NCI-H1436 treated with DMSO at 0.1 percent for 48 hours (cell line): ENCODE measurements around the gene SMURF1.

Experiments
- DNase-seq: peaks from one replicate; lab custom pipeline; 2025; lab: John Stamatoyannopoulos, UW

The SMURF1 gene

GRCh38 chr7:99141841-99142726 lies 1.8 kb downstream of the SMURF1 start:
- no peak for DNase-seq

- no peak for DNase-seq
Observed at GRCh38 chr7:99141334-99141733, 2.6 kb downstream of the SMURF1 start.

GRCh38 chr7:99140813-99141212 lies 3.1 kb downstream of the SMURF1 start:
- DNase-seq: no peak

- DNase-seq: no peak
Observed at GRCh38 chr7:99139036-99139435, 4.9 kb downstream of the SMURF1 start.

- DNase-seq: no peak
Observed at GRCh38 chr7:99137411-99138180, 6.3 kb downstream of the SMURF1 start.

GRCh38 chr7:99135938-99136337 lies 8.0 kb downstream of the SMURF1 start:
- DNase-seq: no peak

GRCh38 chr7:99133766-99134564 lies 9.9 kb downstream of the SMURF1 start:
- no peak for DNase-seq

GRCh38 chr7:99132595-99133321 lies 11.2 kb downstream of the SMURF1 start:
- DNase-seq: no peak

- no peak for DNase-seq
Observed at GRCh38 chr7:99131290-99131689, 12.6 kb downstream of the SMURF1 start.

- DNase-seq: no peak
Observed at GRCh38 chr7:99129536-99129935, 14.4 kb downstream of the SMURF1 start.

GRCh38 chr7:99129001-99129400 lies 14.9 kb downstream of the SMURF1 start:
- no peak for DNase-seq

GRCh38 chr7:99128076-99128950 lies 15.6 kb downstream of the SMURF1 start:
- DNase-seq: no peak

GRCh38 chr7:99127636-99128035 lies 16.3 kb downstream of the SMURF1 start:
- no peak for DNase-seq

GRCh38 chr7:99126921-99127553 lies 16.9 kb downstream of the SMURF1 start:
- no peak for DNase-seq

GRCh38 chr7:99125505-99125865 lies 18.4 kb downstream of the SMURF1 start:
- DNase-seq: no peak

GRCh38 chr7:99124751-99125504 lies 19.0 kb downstream of the SMURF1 start:
- DNase-seq: no peak

- no peak for DNase-seq
Observed at GRCh38 chr7:99124236-99124635, 19.7 kb downstream of the SMURF1 start.

GRCh38 chr7:99123571-99124033 lies 20.3 kb downstream of the SMURF1 start:
- DNase-seq: no peak

- DNase-seq: no peak
Observed at GRCh38 chr7:99122762-99123161, 21.1 kb downstream of the SMURF1 start.
